Activated CD4-positive, alpha-beta T cell treated with anti-CD3 and anti-CD28 coated beads for 36 hours (primary cell): ENCODE results near the gene PKP2. TPM values are rescaled to one million over a fixed set of nuclear protein-coding genes. Genes with fewer than 3 reads are reported as not detected.
"Not testable (repeated sequence)": the region's sequence is repeated elsewhere in the genome, so short reads cannot be mapped to it uniquely, and the experiment has no call there.

Source experiments
- ATAC-seq: fragments of 200-7000 bp; cut with Tn5 transposase; one replicate; pipeline ENCODE4 v1.10.0; 2021; ENCODE audit warnings: mild to moderate bottlenecking, moderate library complexity
- CTCF ChIA-PET: fragments of 350-600 bp; sonication (Branson Sonifier 250); formaldehyde crosslinking; loops from one replicate; lab custom pipeline; 2021; ENCODE audit warnings: antibody characterized with exemption; lab: Charles Lee
- POLR2A ChIA-PET: fragments of 350-600 bp; sonication (Branson Sonifier 250); formaldehyde crosslinking; loops from one replicate; lab custom pipeline; 2021; ENCODE audit warnings: antibody characterized with exemption, inconsistent platforms; lab: Charles Lee
- DNase-seq: peaks from one replicate; pipeline ENCODE4 v3.0.0-alpha.2; 2020
- H3K27ac Mint-ChIP-seq: one replicate; pipeline ENCODE4 v1.8.0; 2021; ENCODE audit warnings: mixed read lengths
- H3K27me3 Mint-ChIP-seq: one replicate; pipeline ENCODE4 v1.8.0; 2021; ENCODE audit warnings: mixed read lengths
- H3K36me3 Mint-ChIP-seq: one replicate; pipeline ENCODE4 v1.8.0; 2021; ENCODE audit warnings: low read depth, mixed read lengths
- H3K4me1 Mint-ChIP-seq: one replicate; pipeline ENCODE4 v1.8.0; 2021; ENCODE audit warnings: mixed read lengths
- H3K4me3 Mint-ChIP-seq: one replicate; pipeline ENCODE4 v1.8.0; 2021; ENCODE audit warnings: mild to moderate bottlenecking, moderate library complexity, mixed read lengths
- H3K9me3 Mint-ChIP-seq: one replicate; pipeline ENCODE4 v1.8.0; 2021; ENCODE audit warnings: low read depth, mixed read lengths
- intact Hi-C, 2 experiments: fragments of 100-400 bp; cut with DNase I in 1 of 2; cut with micrococcal nuclease in 1 of 2; formaldehyde crosslinking; loops; one replicate each; pipeline versions ENCODE4 v1.14.2 to v1.15.1; 2022 to 2024; cut with DNase I, micrococcal nuclease
- total RNA-seq, 2 experiments: library from RNA; stranded (reverse); gene quantifications; one replicate each; pipeline ENCODE4 v1.2.3, GENCODE V29; 2021

PKP2 gene
- total RNA-seq, 2 experiments from 2014 or later = 0.11 to 0.30 TPM

GRCh38 chr12:32879066-32879465 is 17.5 kb downstream of the PKP2 start:
- CTCF ChIA-PET, H3K36me3 Mint-ChIP-seq, H3K4me3 Mint-ChIP-seq, intact Hi-C loops, H3K27me3 Mint-ChIP-seq, DNase-seq, ATAC-seq, H3K4me1 Mint-ChIP-seq, H3K9me3 Mint-ChIP-seq, H3K27ac Mint-ChIP-seq, POLR2A ChIA-PET: not testable (repeated sequence)

GRCh38 chr12:32877601-32878459 is 18.7 kb downstream of the PKP2 start:
- no peak overlapping the region for H3K4me3 Mint-ChIP-seq
- ChIA-PET POLR2A (no interaction called here), CTCF (no interaction called here)
- H3K36me3 Mint-ChIP-seq = no peaks in the 10 kb centered on the region
- H3K27ac Mint-ChIP-seq = no peak overlapping the region
- no peaks in the 10 kb centered on the region for H3K4me1 Mint-ChIP-seq
- intact Hi-C loops = no loop called here
- no peaks in the 10 kb centered on the region for H3K9me3 Mint-ChIP-seq
- DNase-seq (no peak), ATAC-seq (no peak)
- H3K27me3 Mint-ChIP-seq = no peaks in the 10 kb centered on the region

- H3K9me3 Mint-ChIP-seq = no peaks in the 10 kb centered on the region
- intact Hi-C loops = no loop called here
Observed at GRCh38 chr12:32876004-32876403, 20.6 kb downstream of the PKP2 start.

GRCh38 chr12:32874975-32875374 is 21.6 kb downstream of the PKP2 start:
- ATAC-seq (no peak), DNase-seq (no peak)
- no peaks in the 10 kb centered on the region for H3K9me3 Mint-ChIP-seq
- H3K4me1 Mint-ChIP-seq = no peaks in the 10 kb centered on the region
- POLR2A ChIA-PET = no interaction called here
- H3K27me3 Mint-ChIP-seq = peaks cover 5% of the 10 kb centered on the region
- no peaks in the 10 kb centered on the region for H3K36me3 Mint-ChIP-seq
- H3K4me3 Mint-ChIP-seq = no peak overlapping the region
- H3K27ac Mint-ChIP-seq = no peak overlapping the region
- intact Hi-C loops = no loop called here
- CTCF ChIA-PET = no interaction called here

More at GRCh38 chr12:32876004-32876403, 20.6 kb downstream of the PKP2 start:
- Mint-ChIP-seq H3K4me1 (no peaks in the 10 kb centered on the region), H3K4me3 (no peak overlapping the region), H3K36me3 (no peaks in the 10 kb centered on the region), H3K27ac (no peak overlapping the region), H3K27me3 (peaks cover 3% of the 10 kb centered on the region)
- ATAC-seq (no peak), DNase-seq (no peak)
- CTCF ChIA-PET = no interaction called here
- POLR2A ChIA-PET = no interaction called here

GRCh38 chr12:32874078-32874477 is 22.5 kb downstream of the PKP2 start:
- Mint-ChIP-seq H3K9me3 (no peaks in the 10 kb centered on the region), H3K4me3 (no peak overlapping the region), H3K27me3 (peaks cover 5% of the 10 kb centered on the region), H3K36me3 (no peaks in the 10 kb centered on the region), H3K4me1 (no peaks in the 10 kb centered on the region), H3K27ac (no peak overlapping the region)
- DNase-seq (no peak), ATAC-seq (no peak)
- ChIA-PET POLR2A (no interaction called here), CTCF (no interaction called here)
- intact Hi-C loops = no loop called here

- DNase-seq, H3K27me3 Mint-ChIP-seq, ATAC-seq, H3K27ac Mint-ChIP-seq, POLR2A ChIA-PET, H3K4me3 Mint-ChIP-seq, H3K9me3 Mint-ChIP-seq, CTCF ChIA-PET, intact Hi-C loops, H3K4me1 Mint-ChIP-seq, H3K36me3 Mint-ChIP-seq: not testable (repeated sequence)
Observed at GRCh38 chr12:32872416-32872815, 24.2 kb downstream of the PKP2 start.

- ATAC-seq (no peak), DNase-seq (no peak)
- Mint-ChIP-seq H3K9me3 (no peaks in the 10 kb centered on the region), H3K27me3 (peaks cover 5% of the 10 kb centered on the region), H3K4me1 (no peaks in the 10 kb centered on the region), H3K36me3 (no peaks in the 10 kb centered on the region), H3K4me3 (no peak overlapping the region), H3K27ac (no peak overlapping the region)
- intact Hi-C loops = no loop called here
- ChIA-PET POLR2A (interaction anchor here (0.7 kb wide), 1 partner anchor 832 kb away, joined by 4 read pairs; no protein-coding TSS in a partner anchor), CTCF (interaction anchor here (0.7 kb wide), 1 partner anchor 892 kb away, joined by 3 read pairs; no protein-coding TSS in a partner anchor)
Observed at GRCh38 chr12:32870716-32871115, 25.9 kb downstream of the PKP2 start.

GRCh38 chr12:32868885-32869284 is 27.7 kb downstream of the PKP2 start:
- Mint-ChIP-seq H3K36me3 (no peaks in the 10 kb centered on the region), H3K27ac (no peak overlapping the region), H3K4me1 (no peaks in the 10 kb centered on the region), H3K4me3 (no peak overlapping the region), H3K27me3 (peaks cover 5% of the 10 kb centered on the region), H3K9me3 (no peaks in the 10 kb centered on the region)
- ATAC-seq (no peak), DNase-seq (no peak)
- POLR2A ChIA-PET = no interaction called here
- intact Hi-C loops = no loop called here
- CTCF ChIA-PET = no interaction called here

- Mint-ChIP-seq H3K36me3 (no peaks in the 10 kb centered on the region), H3K4me1 (no peaks in the 10 kb centered on the region), H3K9me3 (no peaks in the 10 kb centered on the region), H3K4me3 (no peak overlapping the region), H3K27ac (no peak overlapping the region), H3K27me3 (peaks cover 2% of the 10 kb centered on the region)
- ATAC-seq = no peak
- intact Hi-C loops = no loop called here
- no peak for DNase-seq
- CTCF ChIA-PET = no interaction called here
- POLR2A ChIA-PET = no interaction called here
Observed at GRCh38 chr12:32864731-32865130, 31.8 kb downstream of the PKP2 start.

GRCh38 chr12:32863128-32863527 is 33.4 kb downstream of the PKP2 start:
- ChIA-PET CTCF (no interaction called here), POLR2A (no interaction called here)
- no peaks in the 10 kb centered on the region for H3K36me3 Mint-ChIP-seq
- H3K27ac Mint-ChIP-seq = no peak overlapping the region
- H3K9me3 Mint-ChIP-seq = no peaks in the 10 kb centered on the region
- ATAC-seq (no peak), DNase-seq (no peak)
- no peak overlapping the region for H3K4me3 Mint-ChIP-seq
- H3K27me3 Mint-ChIP-seq = peaks cover 2% of the 10 kb centered on the region
- H3K4me1 Mint-ChIP-seq = no peaks in the 10 kb centered on the region
- intact Hi-C loops = no loop called here

- intact Hi-C loops, H3K27ac Mint-ChIP-seq, H3K4me1 Mint-ChIP-seq, DNase-seq, ATAC-seq, CTCF ChIA-PET, H3K9me3 Mint-ChIP-seq, POLR2A ChIA-PET, H3K36me3 Mint-ChIP-seq, H3K4me3 Mint-ChIP-seq, H3K27me3 Mint-ChIP-seq: not testable (repeated sequence)
Observed at GRCh38 chr12:32861658-32862057, 34.9 kb downstream of the PKP2 start.

- ChIA-PET CTCF (no interaction called here), POLR2A (no interaction called here)
- DNase-seq (no peak), ATAC-seq (no peak)
- Mint-ChIP-seq H3K27me3 (peaks cover 2% of the 10 kb centered on the region), H3K4me3 (no peak overlapping the region), H3K4me1 (no peaks in the 10 kb centered on the region), H3K27ac (no peak overlapping the region), H3K36me3 (no peaks in the 10 kb centered on the region), H3K9me3 (no peaks in the 10 kb centered on the region)
- intact Hi-C loops = no loop called here
Observed at GRCh38 chr12:32860192-32860591, 36.4 kb downstream of the PKP2 start.
